Measurements from ENCODE around the gene SLC25A48.

SLC25A48 gene

GRCh38 chr5:135861641-135862040 is 27.2 kb downstream of the SLC25A48 start:
- WGBS, result no CpG with 5 or more reads among the region's 1 CpG
- Histone ChIP-seq H3K4me1 (ENCODE audit: insufficient read depth, low read length) (no peaks in the 10 kb centered on the region), H3K27ac (ENCODE audit: low read depth, low read length) (no peak overlapping the region), H3K9me3 (ENCODE audit: insufficient read depth, low read depth, low read length) (no peaks in the 10 kb centered on the region), H3K4me3 (ENCODE audit: low read length) (no peak overlapping the region), H3K9ac (ENCODE audit: low read depth, low read length) (no peak overlapping the region), H3K36me3 (ENCODE audit: insufficient read depth, low read length) (no peaks in the 10 kb centered on the region), H3K27me3 (ENCODE audit: insufficient read depth, low read length) (no peaks in the 10 kb centered on the region)

- Histone ChIP-seq H3K4me1 (ENCODE audit: insufficient read depth, low read length) (no peaks in the 10 kb centered on the region), H3K27me3 (ENCODE audit: insufficient read depth, low read length) (no peaks in the 10 kb centered on the region), H3K27ac (ENCODE audit: low read depth, low read length) (no peak overlapping the region), H3K9me3 (ENCODE audit: insufficient read depth, low read depth, low read length) (no peaks in the 10 kb centered on the region), H3K36me3 (ENCODE audit: insufficient read depth, low read length) (no peaks in the 10 kb centered on the region), H3K4me3 (ENCODE audit: low read length) (no peak overlapping the region), H3K9ac (ENCODE audit: low read depth, low read length) (no peak overlapping the region)
Measured at GRCh38 chr5:135862086-135862485, 27.6 kb downstream of the SLC25A48 start.

- Histone ChIP-seq H3K36me3 (ENCODE audit: insufficient read depth, low read length) (no peaks in the 10 kb centered on the region), H3K9me3 (ENCODE audit: insufficient read depth, low read depth, low read length) (no peaks in the 10 kb centered on the region), H3K9ac (ENCODE audit: low read depth, low read length) (no peak overlapping the region), H3K4me1 (ENCODE audit: insufficient read depth, low read length) (no peaks in the 10 kb centered on the region), H3K4me3 (ENCODE audit: low read length) (no peak overlapping the region), H3K27me3 (ENCODE audit: insufficient read depth, low read length) (no peaks in the 10 kb centered on the region), H3K27ac (ENCODE audit: low read depth, low read length) (no peak overlapping the region)
- 94% methylated on average over 2 of the region's 2 CpGs for WGBS
Measured at GRCh38 chr5:135862744-135863143, 28.3 kb downstream of the SLC25A48 start.

- Histone ChIP-seq H3K9me3 (ENCODE audit: insufficient read depth, low read depth, low read length) (no peaks in the 10 kb centered on the region), H3K4me3 (ENCODE audit: low read length) (no peak overlapping the region), H3K9ac (ENCODE audit: low read depth, low read length) (no peak overlapping the region), H3K27ac (ENCODE audit: low read depth, low read length) (no peak overlapping the region), H3K27me3 (ENCODE audit: insufficient read depth, low read length) (0 out of 2 replicates have a peak, but pooled peaks cover 5% of the 10 kb centered on the region), H3K36me3 (ENCODE audit: insufficient read depth, low read length) (no peaks in the 10 kb centered on the region), H3K4me1 (ENCODE audit: insufficient read depth, low read length) (no peaks in the 10 kb centered on the region)
- 92% methylated on average over 3 of the region's 3 CpGs for WGBS
Measured at GRCh38 chr5:135864503-135865435, 30.3 kb downstream of the SLC25A48 start.

GRCh38 chr5:135866016-135866415 is 31.6 kb downstream of the SLC25A48 start:
- H3K9ac ChIP-seq (ENCODE audit: low read depth, low read length), result no peak overlapping the region
- 95% methylated on average over 2 of the region's 2 CpGs for WGBS
- H3K4me3 ChIP-seq (ENCODE audit: low read length), result no peak overlapping the region
- H3K36me3 ChIP-seq (ENCODE audit: insufficient read depth, low read length), result no peaks in the 10 kb centered on the region
- no peak overlapping the region for H3K27ac ChIP-seq (ENCODE audit: low read depth, low read length)
- H3K9me3 ChIP-seq (ENCODE audit: insufficient read depth, low read depth, low read length), result no peaks in the 10 kb centered on the region
- no peaks in the 10 kb centered on the region for H3K4me1 ChIP-seq (ENCODE audit: insufficient read depth, low read length)
- 0 out of 2 replicates have a peak, but pooled peaks cover 5% of the 10 kb centered on the region for H3K27me3 ChIP-seq (ENCODE audit: insufficient read depth, low read length)

GRCh38 chr5:135867599-135867998 is 33.1 kb downstream of the SLC25A48 start:
- H3K4me1 ChIP-seq (ENCODE audit: insufficient read depth, low read length), result no peaks in the 10 kb centered on the region
- no peaks in the 10 kb centered on the region for H3K36me3 ChIP-seq (ENCODE audit: insufficient read depth, low read length)
- H3K9me3 ChIP-seq (ENCODE audit: insufficient read depth, low read depth, low read length), result no peaks in the 10 kb centered on the region
- 0 out of 2 replicates have a peak, but pooled peaks cover 5% of the 10 kb centered on the region for H3K27me3 ChIP-seq (ENCODE audit: insufficient read depth, low read length)
- no peak overlapping the region for H3K27ac ChIP-seq (ENCODE audit: low read depth, low read length)
- H3K4me3 ChIP-seq (ENCODE audit: low read length), result no peak overlapping the region
- no peak overlapping the region for H3K9ac ChIP-seq (ENCODE audit: low read depth, low read length)

- Histone ChIP-seq H3K36me3 (ENCODE audit: insufficient read depth, low read length) (no peaks in the 10 kb centered on the region), H3K4me3 (ENCODE audit: low read length) (no peak overlapping the region), H3K4me1 (ENCODE audit: insufficient read depth, low read length) (no peaks in the 10 kb centered on the region), H3K27me3 (ENCODE audit: insufficient read depth, low read length) (0 out of 2 replicates have a peak, but pooled peaks cover 5% of the 10 kb centered on the region), H3K9ac (ENCODE audit: low read depth, low read length) (no peak overlapping the region), H3K27ac (ENCODE audit: low read depth, low read length) (no peak overlapping the region), H3K9me3 (ENCODE audit: insufficient read depth, low read depth, low read length) (no peaks in the 10 kb centered on the region)
- 68% methylated on average over 2 of the region's 2 CpGs for WGBS
Measured at GRCh38 chr5:135868681-135869080, 34.2 kb downstream of the SLC25A48 start.

GRCh38 chr5:135869276-135869675 is 34.8 kb downstream of the SLC25A48 start:
- WGBS, result 95% methylated on average over 2 of the region's 2 CpGs
- Histone ChIP-seq H3K4me3 (ENCODE audit: low read length) (no peak overlapping the region), H3K9me3 (ENCODE audit: insufficient read depth, low read depth, low read length) (no peaks in the 10 kb centered on the region), H3K9ac (ENCODE audit: low read depth, low read length) (no peak overlapping the region), H3K4me1 (ENCODE audit: insufficient read depth, low read length) (no peaks in the 10 kb centered on the region), H3K36me3 (ENCODE audit: insufficient read depth, low read length) (no peaks in the 10 kb centered on the region), H3K27ac (ENCODE audit: low read depth, low read length) (no peak overlapping the region), H3K27me3 (ENCODE audit: insufficient read depth, low read length) (0 out of 2 replicates have a peak, but pooled peaks cover 5% of the 10 kb centered on the region)

GRCh38 chr5:135869935-135870334 is 35.5 kb downstream of the SLC25A48 start:
- WGBS, result 63% methylated on average over 3 of the region's 3 CpGs
- H3K4me3 ChIP-seq (ENCODE audit: low read length), result no peak overlapping the region
- H3K27ac ChIP-seq (ENCODE audit: low read depth, low read length), result no peak overlapping the region
- H3K36me3 ChIP-seq (ENCODE audit: insufficient read depth, low read length), result no peaks in the 10 kb centered on the region
- H3K4me1 ChIP-seq (ENCODE audit: insufficient read depth, low read length), result no peaks in the 10 kb centered on the region
- no peak overlapping the region for H3K9ac ChIP-seq (ENCODE audit: low read depth, low read length)
- H3K9me3 ChIP-seq (ENCODE audit: insufficient read depth, low read depth, low read length), result no peaks in the 10 kb centered on the region
- H3K27me3 ChIP-seq (ENCODE audit: insufficient read depth, low read length), result 0 out of 2 replicates have a peak, but pooled peaks cover 5% of the 10 kb centered on the region

GRCh38 chr5:135871268-135871915 is 36.9 kb downstream of the SLC25A48 start:
- H3K9me3 ChIP-seq (ENCODE audit: insufficient read depth, low read depth, low read length), result no peaks in the 10 kb centered on the region
- H3K27ac ChIP-seq (ENCODE audit: low read depth, low read length), result no peak overlapping the region
- H3K4me1 ChIP-seq (ENCODE audit: insufficient read depth, low read length), result no peaks in the 10 kb centered on the region
- H3K9ac ChIP-seq (ENCODE audit: low read depth, low read length), result no peak overlapping the region
- H3K36me3 ChIP-seq (ENCODE audit: insufficient read depth, low read length), result no peaks in the 10 kb centered on the region
- 0 out of 2 replicates have a peak, but pooled peaks cover 5% of the 10 kb centered on the region for H3K27me3 ChIP-seq (ENCODE audit: insufficient read depth, low read length)
- WGBS, result 78% methylated on average over 11 of the region's 11 CpGs
- no peak overlapping the region for H3K4me3 ChIP-seq (ENCODE audit: low read length)

GRCh38 chr5:135873831-135874230 is 39.4 kb downstream of the SLC25A48 start:
- Histone ChIP-seq H3K27ac (ENCODE audit: low read depth, low read length) (no peak overlapping the region), H3K36me3 (ENCODE audit: insufficient read depth, low read length) (no peaks in the 10 kb centered on the region), H3K4me1 (ENCODE audit: insufficient read depth, low read length) (no peaks in the 10 kb centered on the region), H3K9ac (ENCODE audit: low read depth, low read length) (no peak overlapping the region), H3K9me3 (ENCODE audit: insufficient read depth, low read depth, low read length) (no peaks in the 10 kb centered on the region), H3K27me3 (ENCODE audit: insufficient read depth, low read length) (0 out of 2 replicates have a peak, but pooled peaks cover 5% of the 10 kb centered on the region), H3K4me3 (ENCODE audit: low read length) (no peak overlapping the region)
- WGBS, result 89% methylated on average over 5 of the region's 5 CpGs
